Prostate gland (tissue), 2 donors: Measurements from ENCODE around the gene BLVRB. TPM values are rescaled to one million over a fixed set of nuclear protein-coding genes. Genes with fewer than 3 reads are reported as not detected.

Experiments
- DNase-seq: peaks from one replicate; pipeline ENCODE4 v3.0.0-alpha.2; 2019; ENCODE audit warnings: low spot score
- H3K27ac ChIP-seq, 2 donors: fragments of 200-600 bp; sonication (generic); 2 replicates each; pipeline ENCODE4 v1.5.1; 2017 to 2019
- H3K27me3 ChIP-seq: fragments of 200-600 bp; sonication (generic); replicated peaks from 2 replicates; pipeline ENCODE4 v1.5.1; 2019; ENCODE audit not compliant: insufficient read depth
- H3K36me3 ChIP-seq, 2 donors: fragments of 200-600 bp; sonication (generic); 1 replicate in 1 of 2; 2 replicates in 1 of 2; pipeline versions ENCODE4 v1.5.1 to v1.8.1; 2017 to 2019
- H3K4me1 ChIP-seq: fragments of 200-600 bp; sonication (generic); replicated peaks from 2 replicates; pipeline ENCODE4 v1.5.1; 2019
- H3K4me3 ChIP-seq, 2 donors: fragments of 200-600 bp; sonication (generic); 2 replicates each; pipeline ENCODE4 v1.5.1; 2017 to 2019
- H3K9me3 ChIP-seq: fragments of 200-600 bp; sonication (generic); 2 replicates; pipeline ENCODE4 v1.5.1; 2017
- CTCF ChIP-seq, 4 experiments: fragments of 200-600 bp in 2 of 4; fragments of 450-650 bp in 2 of 4; sonication (generic) in 2 of 4; IDR thresholded peaks; 1 replicate in 3 of 4; 2 replicates in 1 of 4; pipeline ENCODE4 v1.5.1; 2016 to 2019; ENCODE audit warnings: antibody characterized with exemption in 4 of 4, mild to moderate bottlenecking in 2 of 4, moderate library complexity in 2 of 4
- POLR2A ChIP-seq: fragments of 450-650 bp; IDR thresholded peaks from one replicate; pipeline ENCODE4 v1.6.1; 2016; ENCODE audit warnings: antibody characterized with exemption, mild to moderate bottlenecking
- POLR2AphosphoS5 ChIP-seq: sonication (generic); formaldehyde crosslinking; IDR thresholded peaks from one replicate; pipeline ENCODE4 v1.6.1; 2017; ENCODE audit warnings: antibody characterized with exemption
- WGBS: methylation state at CpG from one replicate; pipeline ENCODE4 v1.1.5; 2018; 5-methylcytosine and 5-hydroxymethylcytosine counted together
- intact Hi-C: fragments of 100-400 bp; cut with DNase I; formaldehyde crosslinking; loops from one replicate; pipeline ENCODE4 v1.14.2; 2022
- total RNA-seq, 2 donors: library from RNA; depleted of rRNA; stranded (reverse); fragments of >200 nt; gene quantifications; one replicate each; pipeline ENCODE4 v1.1.0, GENCODE V29; 2016

The BLVRB gene
- total RNA-seq, 2 donors from 2014 or later: 101 to 261 TPM

GRCh38 chr19:40512110-40512472 lies 46.5 kb upstream of the BLVRB start:
- Histone ChIP-seq H3K27ac (no peak overlapping the region), H3K4me3 (no peak overlapping the region), H3K36me3 (no peaks in the 10 kb centered on the region), H3K4me1 (peaks cover 5% of the 10 kb centered on the region), H3K27me3 (no peaks in the 10 kb centered on the region), H3K9me3 (no peaks in the 10 kb centered on the region)
- TF ChIP-seq POLR2A (no peak), POLR2AphosphoS5 (no peak), CTCF (IDR thresholded peaks at IDR 0.05) (no peak)
- WGBS: 43% methylated on average over 1 of the region's 1 CpG
- intact Hi-C loops: no loop called here
- DNase-seq: no peak

- DNase-seq: no peak
- TF ChIP-seq POLR2A (no peak), CTCF (IDR thresholded peaks at IDR 0.05) (no peak), POLR2AphosphoS5 (no peak)
- Histone ChIP-seq H3K4me3 (no peak overlapping the region), H3K36me3 (no peaks in the 10 kb centered on the region), H3K9me3 (no peaks in the 10 kb centered on the region), H3K4me1 (peaks cover 5% of the 10 kb centered on the region), H3K27ac (no peak overlapping the region), H3K27me3 (no peaks in the 10 kb centered on the region)
- intact Hi-C loops: no loop called here
- WGBS: 88% methylated on average over 6 of the region's 6 CpGs
Measured at GRCh38 chr19:40511487-40511886, 45.9 kb upstream of the BLVRB start.

GRCh38 chr19:40510526-40511115 lies 45.1 kb upstream of the BLVRB start:
- Histone ChIP-seq H3K36me3 (no peaks in the 10 kb centered on the region), H3K4me3 (no peak overlapping the region), H3K27ac (no peak overlapping the region), H3K27me3 (no peaks in the 10 kb centered on the region), H3K9me3 (no peaks in the 10 kb centered on the region), H3K4me1 (peaks cover 5% of the 10 kb centered on the region)
- intact Hi-C loops: no loop called here
- no peak for DNase-seq
- no peak for TF ChIP-seq POLR2A
- TF ChIP-seq POLR2AphosphoS5: no peak
- TF ChIP-seq CTCF (IDR thresholded peaks at IDR 0.05): no peak
- WGBS: 86% methylated on average over 7 of the region's 7 CpGs

- no peaks in the 10 kb centered on the region for H3K9me3 ChIP-seq
- 86% methylated on average over 8 of the region's 8 CpGs for WGBS
- H3K27ac ChIP-seq: no peak overlapping the region
Measured at GRCh38 chr19:40508739-40509260, 43.3 kb upstream of the BLVRB start.

More at GRCh38 chr19:40508739-40509260, 43.3 kb upstream of the BLVRB start:
- DNase-seq: no peak
- H3K4me3 ChIP-seq: no peak overlapping the region
- no peaks in the 10 kb centered on the region for H3K36me3 ChIP-seq
- H3K4me1 ChIP-seq: peaks cover 5% of the 10 kb centered on the region
- no peaks in the 10 kb centered on the region for H3K27me3 ChIP-seq
- intact Hi-C loops: no loop called here
- TF ChIP-seq CTCF (IDR thresholded peaks at IDR 0.05): no peak
- TF ChIP-seq POLR2AphosphoS5: no peak
- TF ChIP-seq POLR2A: no peak
